Measurements from ENCODE around the gene DPP4. TPM values are rescaled to one million over a fixed set of nuclear protein-coding genes. Genes with fewer than 3 reads are reported as not detected.

Gene DPP4
- total and polyA plus RNA-seq, 2 experiments from 2014 or later, result 1.5 to 2.8 TPM

DNA sequence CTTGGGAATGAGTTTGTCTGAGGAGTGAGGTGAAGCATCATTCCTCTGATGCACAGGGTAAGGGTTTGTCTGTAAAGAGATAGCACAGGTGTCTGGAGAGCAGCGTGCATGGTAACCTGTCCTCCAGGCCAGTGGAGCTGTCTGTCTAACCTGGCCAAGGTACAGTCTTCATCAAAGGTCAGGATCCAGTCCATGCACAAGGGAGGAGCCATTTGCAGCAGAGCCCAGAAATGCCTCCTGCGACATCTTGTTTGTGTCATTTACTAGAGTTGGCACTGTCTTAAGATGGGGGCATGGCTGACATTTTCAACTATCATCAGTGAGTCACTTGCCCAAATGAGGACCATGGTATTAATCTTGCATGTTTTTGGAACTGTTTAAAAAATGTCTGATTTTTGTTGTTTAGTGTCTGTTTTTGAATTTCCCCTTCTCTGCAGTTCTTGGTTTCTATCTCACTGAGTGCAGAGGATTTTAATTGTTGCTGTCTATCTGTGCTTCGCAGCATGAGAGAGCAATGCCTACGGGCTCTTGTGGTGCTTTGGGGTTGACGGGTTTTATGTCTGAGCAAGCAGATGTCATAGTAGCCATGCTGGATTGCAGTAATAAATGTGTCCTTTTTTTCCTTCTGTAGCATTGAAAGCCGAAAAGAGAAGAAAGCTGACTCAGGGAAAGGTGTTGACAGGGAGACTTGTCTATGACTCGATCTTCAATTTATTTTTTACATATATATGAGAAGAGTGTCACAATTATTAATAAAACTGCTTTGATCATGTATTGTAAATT is 91.3 kb downstream of the DPP4 start:
- TF ChIP-seq ZNF114 (CRISPR knock-in tag; IDR thresholded peaks at IDR 0.05) (no peak), CREB1 (CRISPR knock-in tag; IDR thresholded peaks at IDR 0.05; ENCODE audit: low read depth) (no peak), ZNF331 (CRISPR knock-in tag; IDR thresholded peaks at IDR 0.05; ENCODE audit: low read depth) (no peak), STAT1 (IDR thresholded peaks at IDR 0.05; ENCODE audit: unreplicated experiment) (no peak), NANOG (IDR thresholded peaks at IDR 0.05; ENCODE audit: borderline replicate concordance) (no peak), JUNB (IDR thresholded peaks at IDR 0.05; ENCODE audit: unreplicated experiment) (no peak), EZH2phosphoT487 (IDR thresholded peaks at IDR 0.05; ENCODE audit: unreplicated experiment) (no peak), POLR2AphosphoS5 (IDR thresholded peaks at IDR 0.05; ENCODE audit: low read depth) (no peak), EZH2 (IDR thresholded peaks at IDR 0.05; ENCODE audit: low read depth, unreplicated experiment) (no peak)
- TF ChIP-seq, protein P1, sequence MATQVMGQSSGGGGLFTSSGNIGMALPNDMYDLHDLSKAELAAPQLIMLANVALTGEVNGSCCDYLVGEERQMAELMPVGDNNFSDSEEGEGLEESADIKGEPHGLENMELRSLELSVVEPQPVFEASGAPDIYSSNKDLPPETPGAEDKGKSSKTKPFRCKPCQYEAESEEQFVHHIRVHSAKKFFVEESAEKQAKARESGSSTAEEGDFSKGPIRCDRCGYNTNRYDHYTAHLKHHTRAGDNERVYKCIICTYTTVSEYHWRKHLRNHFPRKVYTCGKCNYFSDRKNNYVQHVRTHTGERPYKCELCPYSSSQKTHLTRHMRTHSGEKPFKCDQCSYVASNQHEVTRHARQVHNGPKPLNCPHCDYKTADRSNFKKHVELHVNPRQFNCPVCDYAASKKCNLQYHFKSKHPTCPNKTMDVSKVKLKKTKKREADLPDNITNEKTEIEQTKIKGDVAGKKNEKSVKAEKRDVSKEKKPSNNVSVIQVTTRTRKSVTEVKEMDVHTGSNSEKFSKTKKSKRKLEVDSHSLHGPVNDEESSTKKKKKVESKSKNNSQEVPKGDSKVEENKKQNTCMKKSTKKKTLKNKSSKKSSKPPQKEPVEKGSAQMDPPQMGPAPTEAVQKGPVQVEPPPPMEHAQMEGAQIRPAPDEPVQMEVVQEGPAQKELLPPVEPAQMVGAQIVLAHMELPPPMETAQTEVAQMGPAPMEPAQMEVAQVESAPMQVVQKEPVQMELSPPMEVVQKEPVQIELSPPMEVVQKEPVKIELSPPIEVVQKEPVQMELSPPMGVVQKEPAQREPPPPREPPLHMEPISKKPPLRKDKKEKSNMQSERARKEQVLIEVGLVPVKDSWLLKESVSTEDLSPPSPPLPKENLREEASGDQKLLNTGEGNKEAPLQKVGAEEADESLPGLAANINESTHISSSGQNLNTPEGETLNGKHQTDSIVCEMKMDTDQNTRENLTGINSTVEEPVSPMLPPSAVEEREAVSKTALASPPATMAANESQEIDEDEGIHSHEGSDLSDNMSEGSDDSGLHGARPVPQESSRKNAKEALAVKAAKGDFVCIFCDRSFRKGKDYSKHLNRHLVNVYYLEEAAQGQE (IDR thresholded peaks at IDR 0.05; ENCODE audit: unreplicated experiment), result no peak
- TF ChIP-seq, protein P2, sequence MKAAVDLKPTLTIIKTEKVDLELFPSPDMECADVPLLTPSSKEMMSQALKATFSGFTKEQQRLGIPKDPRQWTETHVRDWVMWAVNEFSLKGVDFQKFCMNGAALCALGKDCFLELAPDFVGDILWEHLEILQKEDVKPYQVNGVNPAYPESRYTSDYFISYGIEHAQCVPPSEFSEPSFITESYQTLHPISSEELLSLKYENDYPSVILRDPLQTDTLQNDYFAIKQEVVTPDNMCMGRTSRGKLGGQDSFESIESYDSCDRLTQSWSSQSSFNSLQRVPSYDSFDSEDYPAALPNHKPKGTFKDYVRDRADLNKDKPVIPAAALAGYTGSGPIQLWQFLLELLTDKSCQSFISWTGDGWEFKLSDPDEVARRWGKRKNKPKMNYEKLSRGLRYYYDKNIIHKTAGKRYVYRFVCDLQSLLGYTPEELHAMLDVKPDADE (IDR thresholded peaks at IDR 0.05), result no peak
- TF ChIP-seq, protein P3, sequence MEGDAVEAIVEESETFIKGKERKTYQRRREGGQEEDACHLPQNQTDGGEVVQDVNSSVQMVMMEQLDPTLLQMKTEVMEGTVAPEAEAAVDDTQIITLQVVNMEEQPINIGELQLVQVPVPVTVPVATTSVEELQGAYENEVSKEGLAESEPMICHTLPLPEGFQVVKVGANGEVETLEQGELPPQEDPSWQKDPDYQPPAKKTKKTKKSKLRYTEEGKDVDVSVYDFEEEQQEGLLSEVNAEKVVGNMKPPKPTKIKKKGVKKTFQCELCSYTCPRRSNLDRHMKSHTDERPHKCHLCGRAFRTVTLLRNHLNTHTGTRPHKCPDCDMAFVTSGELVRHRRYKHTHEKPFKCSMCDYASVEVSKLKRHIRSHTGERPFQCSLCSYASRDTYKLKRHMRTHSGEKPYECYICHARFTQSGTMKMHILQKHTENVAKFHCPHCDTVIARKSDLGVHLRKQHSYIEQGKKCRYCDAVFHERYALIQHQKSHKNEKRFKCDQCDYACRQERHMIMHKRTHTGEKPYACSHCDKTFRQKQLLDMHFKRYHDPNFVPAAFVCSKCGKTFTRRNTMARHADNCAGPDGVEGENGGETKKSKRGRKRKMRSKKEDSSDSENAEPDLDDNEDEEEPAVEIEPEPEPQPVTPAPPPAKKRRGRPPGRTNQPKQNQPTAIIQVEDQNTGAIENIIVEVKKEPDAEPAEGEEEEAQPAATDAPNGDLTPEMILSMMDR (conservative IDR thresholded peaks at IDR 0.05; ENCODE audit: low read depth in 2 of 2), result no peak
- TF ChIP-seq, protein P4, sequence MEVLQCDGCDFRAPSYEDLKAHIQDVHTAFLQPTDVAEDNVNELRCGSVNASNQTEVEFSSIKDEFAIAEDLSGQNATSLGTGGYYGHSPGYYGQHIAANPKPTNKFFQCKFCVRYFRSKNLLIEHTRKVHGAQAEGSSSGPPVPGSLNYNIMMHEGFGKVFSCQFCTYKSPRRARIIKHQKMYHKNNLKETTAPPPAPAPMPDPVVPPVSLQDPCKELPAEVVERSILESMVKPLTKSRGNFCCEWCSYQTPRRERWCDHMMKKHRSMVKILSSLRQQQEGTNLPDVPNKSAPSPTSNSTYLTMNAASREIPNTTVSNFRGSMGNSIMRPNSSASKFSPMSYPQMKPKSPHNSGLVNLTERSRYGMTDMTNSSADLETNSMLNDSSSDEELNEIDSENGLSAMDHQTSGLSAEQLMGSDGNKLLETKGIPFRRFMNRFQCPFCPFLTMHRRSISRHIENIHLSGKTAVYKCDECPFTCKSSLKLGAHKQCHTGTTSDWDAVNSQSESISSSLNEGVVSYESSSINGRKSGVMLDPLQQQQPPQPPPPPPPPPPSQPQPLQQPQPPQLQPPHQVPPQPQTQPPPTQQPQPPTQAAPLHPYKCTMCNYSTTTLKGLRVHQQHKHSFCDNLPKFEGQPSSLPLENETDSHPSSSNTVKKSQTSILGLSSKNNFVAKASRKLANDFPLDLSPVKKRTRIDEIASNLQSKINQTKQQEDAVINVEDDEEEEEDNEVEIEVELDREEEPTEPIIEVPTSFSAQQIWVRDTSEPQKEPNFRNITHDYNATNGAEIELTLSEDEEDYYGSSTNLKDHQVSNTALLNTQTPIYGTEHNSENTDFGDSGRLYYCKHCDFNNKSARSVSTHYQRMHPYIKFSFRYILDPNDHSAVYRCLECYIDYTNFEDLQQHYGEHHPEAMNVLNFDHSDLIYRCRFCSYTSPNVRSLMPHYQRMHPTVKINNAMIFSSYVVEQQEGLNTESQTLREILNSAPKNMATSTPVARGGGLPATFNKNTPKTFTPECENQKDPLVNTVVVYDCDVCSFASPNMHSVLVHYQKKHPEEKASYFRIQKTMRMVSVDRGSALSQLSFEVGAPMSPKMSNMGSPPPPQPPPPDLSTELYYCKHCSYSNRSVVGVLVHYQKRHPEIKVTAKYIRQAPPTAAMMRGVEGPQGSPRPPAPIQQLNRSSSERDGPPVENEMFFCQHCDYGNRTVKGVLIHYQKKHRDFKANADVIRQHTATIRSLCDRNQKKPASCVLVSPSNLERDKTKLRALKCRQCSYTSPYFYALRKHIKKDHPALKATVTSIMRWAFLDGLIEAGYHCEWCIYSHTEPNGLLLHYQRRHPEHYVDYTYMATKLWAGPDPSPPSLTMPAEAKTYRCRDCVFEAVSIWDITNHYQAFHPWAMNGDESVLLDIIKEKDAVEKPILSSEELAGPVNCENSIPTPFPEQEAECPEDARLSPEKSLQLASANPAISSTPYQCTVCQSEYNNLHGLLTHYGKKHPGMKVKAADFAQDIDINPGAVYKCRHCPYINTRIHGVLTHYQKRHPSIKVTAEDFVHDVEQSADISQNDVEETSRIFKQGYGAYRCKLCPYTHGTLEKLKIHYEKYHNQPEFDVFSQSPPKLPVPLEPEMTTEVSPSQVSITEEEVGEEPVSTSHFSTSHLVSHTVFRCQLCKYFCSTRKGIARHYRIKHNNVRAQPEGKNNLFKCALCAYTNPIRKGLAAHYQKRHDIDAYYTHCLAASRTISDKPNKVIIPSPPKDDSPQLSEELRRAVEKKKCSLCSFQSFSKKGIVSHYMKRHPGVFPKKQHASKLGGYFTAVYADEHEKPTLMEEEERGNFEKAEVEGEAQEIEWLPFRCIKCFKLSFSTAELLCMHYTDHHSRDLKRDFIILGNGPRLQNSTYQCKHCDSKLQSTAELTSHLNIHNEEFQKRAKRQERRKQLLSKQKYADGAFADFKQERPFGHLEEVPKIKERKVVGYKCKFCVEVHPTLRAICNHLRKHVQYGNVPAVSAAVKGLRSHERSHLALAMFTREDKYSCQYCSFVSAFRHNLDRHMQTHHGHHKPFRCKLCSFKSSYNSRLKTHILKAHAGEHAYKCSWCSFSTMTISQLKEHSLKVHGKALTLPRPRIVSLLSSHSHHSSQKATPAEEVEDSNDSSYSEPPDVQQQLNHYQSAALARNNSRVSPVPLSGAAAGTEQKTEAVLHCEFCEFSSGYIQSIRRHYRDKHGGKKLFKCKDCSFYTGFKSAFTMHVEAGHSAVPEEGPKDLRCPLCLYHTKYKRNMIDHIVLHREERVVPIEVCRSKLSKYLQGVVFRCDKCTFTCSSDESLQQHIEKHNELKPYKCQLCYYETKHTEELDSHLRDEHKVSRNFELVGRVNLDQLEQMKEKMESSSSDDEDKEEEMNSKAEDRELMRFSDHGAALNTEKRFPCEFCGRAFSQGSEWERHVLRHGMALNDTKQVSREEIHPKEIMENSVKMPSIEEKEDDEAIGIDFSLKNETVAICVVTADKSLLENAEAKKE (CRISPR knock-in tag; IDR thresholded peaks at IDR 0.05), result no peak
- H3K36me3 Mint-ChIP-seq (ENCODE audit: low read depth), result no peaks in the 10 kb centered on the region
- no peak for ATAC-seq
- peaks cover under 1% of the 10 kb centered on the region for H3K4me1 Mint-ChIP-seq
- no peaks in the 10 kb centered on the region for H3F3A ChIP-seq (replicated peaks; ENCODE audit: low read depth)
- no peak overlapping the region for H2AFZ ChIP-seq
- no peaks in the 10 kb centered on the region for H3K79me2 ChIP-seq (replicated peaks; ENCODE audit: insufficient read depth)
- H4K20me1 ChIP-seq (replicated peaks; ENCODE audit: insufficient read depth), result no peaks in the 10 kb centered on the region
- H3K9me3 Mint-ChIP-seq, result no peaks in the 10 kb centered on the region
- H3K36me3 ChIP-seq (ENCODE audit: insufficient read depth), result no peaks in the 10 kb centered on the region
- H3K4me3 Mint-ChIP-seq, result no peak overlapping the region
- H3K9me2 ChIP-seq (ENCODE audit: insufficient read depth), result no peaks in the 10 kb centered on the region
- H3K27ac ChIP-seq (ENCODE audit: low read depth), result no peak overlapping the region
- H3K4me1 ChIP-seq (ENCODE audit: insufficient read depth), result 0 out of 2 replicates have a peak, but pooled peaks cover under 1% of the 10 kb centered on the region
- H3K27me3 Mint-ChIP-seq (ENCODE audit: insufficient read depth, low read depth, poor library complexity), result no peaks in the 10 kb centered on the region
- H3K27me3 ChIP-seq (ENCODE audit: insufficient read depth), result no peaks in the 10 kb centered on the region
- DNase-seq (ENCODE audit: low spot score), result no peak
- H3K27ac Mint-ChIP-seq, result no peak overlapping the region
- no peak overlapping the region for H3K4me3 ChIP-seq
- no peak overlapping the region for H3K4me2 ChIP-seq

Data from GM23338 (cell line).